GM12892 (cell line): ENCODE measurements around the gene KIR3DL1. TPM values are rescaled to one million over a fixed set of nuclear protein-coding genes. Genes with fewer than 3 reads are reported as not detected.
"Not testable (repeated sequence)": the region's sequence is repeated elsewhere in the genome, so short reads cannot be mapped to it uniquely, and the experiment has no call there.

Experiments used
- DNase-seq: peaks from one replicate; pipeline ENCODE4 v3.0.0; 2011; ENCODE audit not compliant: insufficient read length
- FAIRE-seq: peaks from 2 replicates; lab custom pipeline; 2011; peaks lifted over from hg19 to GRCh38; lab: Jason Lieb, UNC
- POLR2A ChIP-seq: IDR thresholded peaks from 2 replicates; pipeline ENCODE4 v1.6.1; 2011; ENCODE audit warnings: low read depth, low read length, control low read depth
- POLR2AphosphoS5 ChIP-seq: IDR thresholded peaks from 2 replicates; pipeline ENCODE4 v1.6.1; 2011; ENCODE audit warnings: low read depth, low read length, control low read depth
- TAF1 ChIP-seq: IDR thresholded peaks from 2 replicates; pipeline ENCODE4 v1.6.1; 2011; ENCODE audit warnings: low read depth, mild to moderate bottlenecking, control low read depth, low read length, borderline replicate concordance
- polyA plus RNA-seq: library from polyadenylated mRNA; unstranded; fragments of >200 nt; gene quantifications from one replicate; pipeline ENCODE4 v1.2.1, GENCODE V29; 2012; ENCODE audit warnings: missing spikeins, inconsistent platforms; ENCODE audit not compliant: missing spikeins

Gene KIR3DL1
- polyA plus RNA-seq: not detected

DNA sequence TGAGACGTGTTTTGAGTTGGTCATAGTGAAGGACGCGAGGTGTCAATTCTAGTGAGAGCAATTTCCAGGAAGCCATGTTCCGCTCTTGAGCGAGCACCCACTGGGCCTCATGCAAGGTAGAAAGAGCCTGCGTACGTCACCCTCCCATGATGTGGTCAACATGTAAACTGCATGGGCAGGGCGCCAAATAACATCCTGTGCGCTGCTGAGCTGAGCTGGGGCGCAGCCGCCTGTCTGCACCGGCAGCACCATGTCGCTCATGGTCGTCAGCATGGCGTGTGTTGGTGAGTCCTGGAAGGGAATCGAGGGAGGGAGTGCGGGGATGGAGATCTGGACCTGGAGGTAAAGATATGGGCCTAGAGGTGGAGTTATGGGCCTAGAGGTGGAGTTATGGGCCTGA lies at the start of gene KIR3DL1:
KIR3DL1 (plus strand) TSS at position 218 of the 400 bp plus-strand sequence.
- not testable (repeated sequence) for DNase-seq, FAIRE-seq

DNA sequence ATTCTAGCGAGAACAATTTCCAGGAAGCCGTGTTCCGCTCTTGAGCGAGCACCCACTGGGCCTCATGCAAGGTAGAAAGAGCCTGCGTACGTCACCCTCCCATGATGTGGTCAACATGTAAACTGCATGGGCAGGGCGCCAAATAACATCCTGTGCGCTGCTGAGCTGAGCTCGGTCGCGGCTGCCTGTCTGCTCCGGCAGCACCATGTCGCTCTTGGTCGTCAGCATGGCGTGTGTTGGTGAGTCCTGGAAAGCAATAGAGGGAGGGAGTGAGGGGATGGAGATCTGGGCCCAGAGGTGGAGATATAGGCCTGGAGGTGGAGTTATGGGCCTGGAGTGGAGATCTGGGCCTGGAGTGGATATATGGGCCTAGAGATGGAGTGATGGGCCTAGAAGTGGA lies 46.6 kb upstream of the KIR3DL1 start, which contains the start of gene KIR2DL1:
KIR2DL1 (plus strand) TSS at position 148 of the 400 bp plus-strand sequence; CDS start at position 206, 58 bp downstream.
- FAIRE-seq, DNase-seq: not testable (repeated sequence)

DNA sequence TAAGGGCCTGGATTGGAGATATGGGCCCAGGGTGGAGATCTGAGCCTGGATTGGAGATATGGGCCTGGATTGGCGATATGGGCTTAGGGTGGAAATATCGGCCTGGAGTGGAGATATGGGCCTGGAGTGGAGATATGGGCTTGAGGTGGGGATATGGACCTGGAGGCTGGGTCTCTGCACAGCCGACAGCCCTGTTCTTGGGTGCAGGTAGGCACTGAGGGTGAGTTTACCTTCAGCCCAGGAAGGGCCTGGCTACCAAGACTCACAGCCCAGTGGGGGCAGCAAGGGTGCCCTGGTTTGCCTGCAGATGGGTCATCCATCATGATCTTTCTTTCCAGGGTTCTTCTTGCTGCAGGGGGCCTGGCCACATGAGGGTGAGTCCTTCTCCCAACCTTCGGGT lies 45.8 kb upstream of the KIR3DL1 start:
- not testable (repeated sequence) for DNase-seq, FAIRE-seq

DNA sequence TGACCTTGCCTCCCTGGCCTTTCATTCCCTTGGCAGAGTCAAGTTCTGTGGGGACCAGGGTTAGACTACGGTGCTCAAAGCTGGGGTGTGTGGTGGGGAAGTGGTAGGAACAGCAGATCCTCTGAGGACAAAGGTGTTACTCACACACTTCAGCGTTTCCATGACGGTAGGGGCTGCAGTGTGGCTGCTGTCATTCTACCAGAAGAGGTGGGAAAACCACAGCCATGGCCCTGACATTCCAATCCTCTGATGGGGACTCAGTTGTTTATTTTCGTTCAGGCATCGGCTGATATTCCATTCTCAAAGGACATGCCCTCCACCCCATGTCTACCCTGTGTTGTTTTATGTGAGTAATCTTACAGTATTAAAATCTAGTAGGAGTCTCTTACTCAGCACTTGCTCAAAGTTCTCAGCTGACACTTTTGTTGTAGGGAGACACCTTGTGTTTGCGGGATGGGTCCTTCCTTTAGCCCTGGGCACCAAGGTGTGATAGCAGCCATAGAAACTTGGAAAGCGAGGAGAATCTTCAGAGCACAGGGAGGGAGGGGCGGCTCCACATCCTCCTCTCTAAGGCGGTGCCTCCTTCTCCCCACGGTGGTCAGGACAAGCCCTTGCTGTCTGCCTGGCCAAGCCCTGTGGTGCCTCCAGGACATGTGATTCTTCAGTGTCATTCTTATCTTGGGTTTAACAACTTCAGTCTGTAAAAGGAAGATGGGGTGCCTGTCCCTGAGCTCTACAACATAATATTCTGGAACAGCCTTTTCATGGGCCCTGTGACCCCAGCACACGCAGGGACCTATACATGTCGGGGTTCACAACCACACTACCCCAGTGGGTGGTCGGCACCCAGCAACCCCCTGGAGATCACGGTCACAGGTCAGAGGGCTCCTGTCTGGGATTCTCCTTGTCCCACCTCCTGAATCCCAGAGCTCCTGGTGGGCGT lies 45.0 kb upstream of the KIR3DL1 start:
- FAIRE-seq: not testable (repeated sequence)

DNA sequence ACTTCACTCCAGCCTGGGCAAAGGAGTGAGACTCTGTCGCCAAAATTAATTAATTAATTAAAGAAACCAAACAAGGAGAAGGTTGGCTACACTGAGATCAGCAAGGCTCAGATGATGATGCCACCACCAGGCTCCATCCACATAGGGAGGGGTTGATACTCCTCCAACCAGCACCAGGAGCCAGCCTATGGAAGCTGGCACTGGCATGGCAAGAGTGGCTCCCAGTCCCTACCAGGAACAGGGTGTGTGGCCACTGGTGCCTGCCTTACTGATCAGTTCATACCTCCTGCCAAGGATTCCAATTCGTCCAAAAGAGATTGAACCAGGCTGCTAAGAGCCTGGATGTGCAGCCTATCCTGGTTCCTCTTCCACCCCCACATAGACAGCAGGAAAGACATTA lies 43.6 kb upstream of the KIR3DL1 start:
- FAIRE-seq, DNase-seq: not testable (repeated sequence)

More for the DNA sequence above, 45.0 kb upstream of the KIR3DL1 start:
- DNase-seq: not testable (repeated sequence)

DNA sequence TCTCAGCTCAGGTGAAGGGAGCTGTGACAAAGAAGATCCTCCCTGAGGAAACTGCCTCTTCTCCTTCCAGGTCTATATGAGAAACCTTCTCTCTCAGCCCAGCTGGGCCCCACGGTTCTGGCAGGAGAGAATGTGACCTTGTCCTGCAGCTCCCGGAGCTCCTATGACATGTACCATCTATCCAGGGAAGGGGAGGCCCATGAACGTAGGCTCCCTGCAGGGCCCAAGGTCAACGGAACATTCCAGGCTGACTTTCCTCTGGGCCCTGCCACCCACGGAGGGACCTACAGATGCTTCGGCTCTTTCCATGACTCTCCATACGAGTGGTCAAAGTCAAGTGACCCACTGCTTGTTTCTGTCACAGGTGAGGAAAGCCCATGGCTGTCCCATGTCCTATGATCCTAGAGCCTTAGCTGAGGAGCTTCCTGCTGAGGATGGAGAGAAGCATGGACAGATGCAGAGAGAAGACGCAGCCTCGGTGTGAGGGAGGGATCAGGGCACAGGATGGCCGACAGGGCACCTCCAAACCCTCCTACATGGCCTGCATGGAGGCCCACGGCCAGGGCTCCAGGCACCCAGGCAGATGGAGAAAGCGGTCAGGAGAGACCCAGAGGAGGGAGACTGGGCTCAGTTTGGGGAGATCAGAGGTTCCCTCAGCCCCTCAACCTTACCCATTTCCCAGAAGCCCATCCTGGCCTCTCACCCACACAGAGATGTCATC lies 41.0 kb upstream of the KIR3DL1 start:
- not testable (repeated sequence) for DNase-seq, FAIRE-seq

DNA sequence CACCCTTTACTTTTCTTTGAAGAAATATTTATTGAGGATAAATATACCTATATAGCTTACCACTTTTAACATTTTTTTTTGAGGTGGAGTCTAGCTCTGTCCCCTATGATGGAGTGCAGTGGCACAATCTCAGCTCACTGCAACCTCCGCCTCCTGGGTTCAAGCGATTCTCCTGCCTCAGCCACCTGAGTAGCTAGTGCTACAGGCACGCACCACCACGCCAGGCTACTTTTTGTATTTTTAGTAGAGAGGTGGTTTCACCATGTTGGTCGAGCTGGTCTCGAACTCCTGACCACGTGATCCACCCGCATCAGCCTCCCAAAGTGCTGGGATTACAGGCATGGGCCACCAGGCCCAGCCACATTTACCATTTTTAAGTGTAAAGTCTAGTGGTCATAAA lies 40.4 kb upstream of the KIR3DL1 start:
- not testable (repeated sequence) for DNase-seq, FAIRE-seq

DNA sequence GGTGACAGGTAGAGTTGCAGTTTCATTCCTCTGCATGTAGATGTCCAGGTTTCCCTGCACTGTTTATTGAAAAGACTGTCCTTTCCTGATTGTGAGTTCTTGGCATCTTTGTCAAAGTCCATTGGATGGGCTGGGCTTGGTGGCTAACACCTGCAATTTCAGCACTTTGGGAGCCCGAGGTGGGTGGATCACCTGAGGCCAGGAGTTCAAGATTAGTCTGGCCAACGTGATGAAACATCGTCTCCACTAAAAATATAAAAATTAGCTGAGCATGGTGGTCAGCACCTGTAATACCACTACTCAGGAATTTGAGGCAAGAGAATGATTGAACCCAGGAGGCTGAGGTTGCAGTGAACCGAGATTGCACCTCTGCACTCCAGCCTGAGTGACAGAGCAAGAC lies 38.4 kb upstream of the KIR3DL1 start:
- DNase-seq, FAIRE-seq: not testable (repeated sequence)

DNA sequence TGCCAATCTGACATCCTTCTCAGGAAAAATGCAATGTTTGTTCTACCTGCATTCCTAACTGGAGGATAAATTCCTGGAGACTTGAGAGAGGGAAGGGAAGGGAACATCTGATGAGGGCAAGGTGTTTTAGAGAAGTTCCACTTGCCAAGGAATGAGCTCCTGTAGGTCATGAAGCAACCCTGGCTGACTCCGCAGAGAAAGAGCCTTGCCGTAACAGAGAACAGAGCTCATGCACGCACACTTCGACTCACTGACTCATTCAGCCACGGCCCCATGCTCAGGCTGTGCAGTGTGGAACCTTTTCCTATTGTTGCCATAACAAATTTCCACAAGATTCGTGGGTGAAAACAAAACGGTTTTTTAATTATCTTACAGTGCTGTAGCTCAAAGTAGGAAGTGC lies 37.4 kb upstream of the KIR3DL1 start:
- not testable (repeated sequence) for FAIRE-seq, DNase-seq

DNA sequence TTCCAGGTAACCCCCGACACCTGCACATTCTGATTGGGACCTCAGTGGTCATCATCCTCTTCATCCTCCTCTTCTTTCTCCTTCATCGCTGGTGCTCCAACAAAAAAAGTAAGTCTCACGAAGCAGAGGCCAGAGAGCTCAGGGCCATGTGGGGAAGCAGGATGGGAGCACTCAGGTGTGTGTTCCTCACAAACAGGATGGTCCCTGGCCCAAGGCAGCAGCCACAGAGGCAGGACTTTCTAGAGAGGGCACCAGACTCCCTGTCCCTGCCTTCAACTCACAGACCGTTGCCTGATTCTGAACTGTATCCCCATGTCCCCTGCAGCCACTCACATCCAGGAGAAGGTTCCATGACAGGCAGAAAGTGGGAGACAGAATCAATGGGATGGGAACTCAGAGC lies 33.4 kb upstream of the KIR3DL1 start:
- not testable (repeated sequence) for DNase-seq, FAIRE-seq

DNA sequence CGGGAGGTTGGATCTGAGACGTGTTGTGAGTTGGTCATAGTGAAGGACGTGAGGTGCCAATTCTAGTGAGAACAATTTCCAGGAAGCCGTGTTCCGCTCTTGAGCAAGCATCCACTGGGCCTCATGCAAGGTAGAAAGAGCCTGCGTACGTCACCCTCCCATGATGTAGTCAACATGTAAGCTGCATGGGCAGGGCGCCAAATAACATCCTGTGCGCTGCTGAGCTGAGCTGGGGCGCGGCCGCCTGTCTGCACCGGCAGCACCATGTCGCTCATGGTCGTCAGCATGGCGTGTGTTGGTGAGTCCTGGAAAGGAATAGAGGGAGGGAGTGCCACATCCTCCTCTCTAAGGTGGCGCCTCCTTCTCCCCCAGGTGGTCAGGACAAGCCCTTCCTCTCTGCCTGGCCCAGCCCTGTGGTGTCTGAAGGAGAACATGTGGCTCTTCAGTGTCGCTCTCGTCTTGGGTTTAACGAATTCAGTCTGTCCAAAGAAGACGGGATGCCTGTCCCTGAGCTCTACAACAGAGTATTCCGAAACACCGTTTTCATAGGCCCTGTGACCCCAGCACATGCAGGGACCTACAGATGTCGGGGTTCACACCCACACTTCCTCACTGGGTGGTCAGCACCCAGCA lies 30.1 kb upstream of the KIR3DL1 start:
- FAIRE-seq, DNase-seq: not testable (repeated sequence)

DNA sequence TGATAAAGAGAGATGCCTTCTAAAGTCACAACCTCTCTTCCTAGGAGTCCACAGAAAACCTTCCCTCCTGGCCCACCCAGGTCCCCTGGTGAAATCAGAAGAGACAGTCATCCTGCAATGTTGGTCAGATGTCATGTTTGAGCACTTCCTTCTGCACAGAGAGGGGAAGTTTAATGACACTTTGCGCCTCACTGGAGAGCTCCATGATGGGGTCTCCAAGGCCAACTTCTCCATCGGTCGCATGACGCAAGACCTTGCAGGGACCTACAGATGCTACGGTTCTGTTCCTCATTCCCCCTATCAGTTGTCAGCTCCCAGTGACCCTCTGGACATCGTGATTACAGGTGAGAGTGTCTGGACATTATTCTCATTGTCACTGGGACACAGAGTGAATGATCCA lies 28.1 kb upstream of the KIR3DL1 start:
- DNase-seq, FAIRE-seq: not testable (repeated sequence)

DNA sequence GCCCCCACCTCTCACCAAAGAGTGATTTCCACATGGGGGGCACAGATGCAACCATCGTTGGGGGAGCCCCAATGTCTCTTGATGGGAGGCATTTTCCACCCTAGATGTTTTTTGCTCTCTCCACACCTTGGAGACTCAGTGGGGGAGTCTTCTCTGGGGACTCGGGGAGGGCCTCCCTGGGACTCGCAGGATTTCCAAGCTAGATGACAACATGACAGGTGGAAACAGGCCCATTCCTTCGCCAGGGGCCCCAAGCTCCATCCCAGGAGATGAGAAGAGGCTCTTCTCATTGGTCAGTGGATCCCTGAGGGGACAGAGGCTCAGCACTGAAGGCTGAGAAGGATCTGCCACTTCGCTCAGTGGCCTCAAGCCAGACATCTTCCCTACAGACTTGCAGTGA lies 25.6 kb upstream of the KIR3DL1 start:
- no peak for DNase-seq
- no peak for FAIRE-seq
- TF ChIP-seq POLR2AphosphoS5 (no peak), POLR2A (no peak), TAF1 (no peak)

DNA sequence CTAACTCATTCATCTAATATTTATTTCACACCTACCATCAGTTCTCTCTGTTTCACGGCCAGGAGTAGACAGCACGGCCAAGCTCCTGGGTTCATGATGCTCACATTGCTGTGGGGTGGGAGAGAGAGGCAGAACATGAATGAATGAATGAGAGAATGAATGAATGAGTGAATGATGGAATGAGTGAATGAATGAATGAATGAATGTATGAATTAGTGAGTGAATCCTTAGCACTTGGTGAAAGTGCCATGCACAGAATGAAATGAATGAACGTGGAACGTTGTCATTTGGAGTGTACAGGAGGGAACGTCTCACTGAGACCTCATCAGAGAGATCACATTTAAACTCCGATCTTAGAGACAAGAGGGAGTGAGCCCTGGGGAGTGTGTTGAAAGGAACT lies 24.8 kb upstream of the KIR3DL1 start:
- DNase-seq (no peak), FAIRE-seq (no peak)
- TF ChIP-seq POLR2AphosphoS5 (no peak), POLR2A (no peak), TAF1 (no peak)
